ENCODE results near the gene NOX5.
"Not testable (repeated sequence)": the region's sequence is repeated elsewhere in the genome, so short reads cannot be mapped to it uniquely, and the experiment has no call there.

The NOX5 gene

GRCh38 chr15:69014454-69014853 lies at the start of gene NOX5:
TSS of gene NOX5 (plus strand) at chr15:69014695. CDS start at chr15:69014736, 41 bp downstream.
- no peak for FAIRE-seq

GRCh38 chr15:68966996-68967395 lies 47.5 kb upstream of the NOX5 start:
- no peak for FAIRE-seq

GRCh38 chr15:68967948-68968347 lies 46.5 kb upstream of the NOX5 start:
- FAIRE-seq = no peak

- FAIRE-seq = no peak
Observed at GRCh38 chr15:68969298-68969697, 45.2 kb upstream of the NOX5 start.

- FAIRE-seq = no peak
Observed at GRCh38 chr15:68972201-68973065, 42.1 kb upstream of the NOX5 start.

GRCh38 chr15:68975651-68976160 lies 38.8 kb upstream of the NOX5 start:
- FAIRE-seq = not testable (repeated sequence)

- not testable (repeated sequence) for FAIRE-seq
Observed at GRCh38 chr15:68977426-68977825, 37.1 kb upstream of the NOX5 start.

GRCh38 chr15:68979006-68979405 lies 35.5 kb upstream of the NOX5 start:
- FAIRE-seq = no peak

- FAIRE-seq = no peak
Observed at GRCh38 chr15:68979816-68980215, 34.7 kb upstream of the NOX5 start.

GRCh38 chr15:68980786-68981185 lies 33.7 kb upstream of the NOX5 start:
- FAIRE-seq = no peak

GRCh38 chr15:68981941-68982340 lies 32.6 kb upstream of the NOX5 start:
- FAIRE-seq = no peak

- no peak for FAIRE-seq
Observed at GRCh38 chr15:68982976-68983563, 31.4 kb upstream of the NOX5 start.

GRCh38 chr15:68983961-68984481 lies 30.5 kb upstream of the NOX5 start:
- FAIRE-seq = no peak

- no peak for FAIRE-seq
Observed at GRCh38 chr15:68984586-68984985, 29.9 kb upstream of the NOX5 start.

GRCh38 chr15:68985361-68985891 lies 29.1 kb upstream of the NOX5 start:
- no peak for FAIRE-seq

- no peak for FAIRE-seq
Observed at GRCh38 chr15:68986322-68986721, 28.2 kb upstream of the NOX5 start.

- FAIRE-seq = no peak
Observed at GRCh38 chr15:68987120-68987519, 27.4 kb upstream of the NOX5 start.

GRCh38 chr15:68987676-68988075 lies 26.8 kb upstream of the NOX5 start:
- no peak for FAIRE-seq

- FAIRE-seq = no peak
Observed at GRCh38 chr15:68989541-68990230, 24.8 kb upstream of the NOX5 start.

GRCh38 chr15:68990231-68990991 lies 24.1 kb upstream of the NOX5 start:
- FAIRE-seq = no peak

GRCh38 chr15:68990992-68991500 lies 23.4 kb upstream of the NOX5 start:
- FAIRE-seq = no peak

- no peak for FAIRE-seq
Observed at GRCh38 chr15:68991723-68992122, 22.8 kb upstream of the NOX5 start.
